ENCODE data around the gene GNG12.
A peak's percentile ranks its signal among the peaks of the same experiment; 100 is the strongest.
"Not testable (repeated sequence)": the region's sequence is repeated elsewhere in the genome, so short reads cannot be mapped to it uniquely, and the experiment has no call there.

GNG12 gene

DNA sequence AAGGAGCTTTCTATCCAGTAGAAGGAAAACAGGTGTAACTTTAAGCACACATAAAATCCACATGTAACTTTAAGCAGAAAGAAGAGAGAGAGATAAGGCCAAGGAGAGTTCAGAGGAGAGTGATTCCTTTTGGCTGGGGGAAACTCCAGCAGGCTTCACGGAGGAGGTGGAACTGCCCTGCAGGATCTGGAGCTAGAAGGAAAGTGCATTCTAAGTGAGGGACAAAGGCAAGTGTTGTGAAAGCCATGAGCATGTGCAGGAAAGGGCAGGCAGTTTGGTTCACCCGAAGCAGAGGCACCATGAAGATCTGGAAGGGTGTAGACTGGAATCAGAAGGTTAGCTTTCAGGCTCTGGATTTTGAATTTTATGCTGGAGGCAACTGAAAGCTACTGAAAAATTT lies 101.9 kb downstream of the GNG12 start:
- no peak for DNase-seq (ENCODE audit: low spot score)

DNA sequence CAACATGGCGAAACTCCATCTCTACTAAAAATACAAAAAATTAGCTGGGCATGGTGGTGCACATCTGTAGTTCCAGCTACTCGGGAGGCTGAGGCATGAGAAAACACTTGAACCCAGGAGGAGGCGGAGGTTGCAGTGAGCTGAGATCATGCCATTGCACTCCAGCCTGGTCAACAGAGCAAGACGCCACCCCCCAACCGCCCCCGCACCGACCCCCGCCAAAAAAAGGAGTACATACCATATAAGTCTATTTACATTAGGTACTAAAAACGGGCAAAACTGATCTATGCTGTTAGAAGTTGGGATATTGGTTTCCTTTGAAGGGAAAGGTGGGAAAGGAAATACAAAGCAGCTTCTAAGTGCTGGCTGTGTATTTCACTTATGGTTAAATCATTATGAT lies 103.0 kb downstream of the GNG12 start:
- not testable (repeated sequence) for DNase-seq (ENCODE audit: low spot score)

DNA sequence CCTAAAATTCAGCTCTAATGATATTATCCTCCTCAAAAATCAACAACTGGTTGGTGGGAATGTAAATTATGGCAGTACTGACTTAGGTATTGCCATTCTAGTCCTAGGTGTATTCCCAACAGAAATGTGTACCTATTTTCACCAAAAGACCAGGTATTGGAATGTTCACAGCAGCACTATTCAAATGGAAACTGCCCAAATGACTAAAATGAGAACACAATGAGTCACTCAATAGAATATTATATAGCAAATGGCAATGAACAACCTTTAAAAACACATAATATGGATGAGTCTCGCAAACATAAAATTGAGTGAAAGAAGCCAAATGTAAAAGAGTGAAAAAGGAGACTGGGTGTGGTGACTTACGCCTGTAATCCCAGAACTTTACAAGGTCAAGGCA lies 103.4 kb downstream of the GNG12 start:
- DNase-seq (ENCODE audit: low spot score), result no peak

DNA sequence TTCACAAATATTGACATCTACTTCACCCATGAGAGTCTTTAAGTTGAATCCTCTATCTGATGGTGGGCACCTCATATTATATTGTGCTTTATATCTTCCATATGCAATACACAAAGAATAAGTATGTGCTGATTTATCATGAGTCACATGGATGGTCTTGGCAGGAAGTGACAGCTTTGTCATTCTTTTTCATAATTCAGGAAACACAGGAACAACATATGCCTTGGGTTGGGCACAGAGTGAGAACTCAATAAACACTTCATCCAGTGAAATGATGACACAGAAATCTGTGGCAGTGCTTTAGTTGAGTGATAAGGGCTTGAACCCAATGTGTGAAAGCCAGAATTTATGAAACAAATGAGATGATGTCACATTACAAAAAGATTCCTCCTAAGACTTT lies 107.0 kb downstream of the GNG12 start:
- DNase-seq (ENCODE audit: low spot score), result no peak

DNA sequence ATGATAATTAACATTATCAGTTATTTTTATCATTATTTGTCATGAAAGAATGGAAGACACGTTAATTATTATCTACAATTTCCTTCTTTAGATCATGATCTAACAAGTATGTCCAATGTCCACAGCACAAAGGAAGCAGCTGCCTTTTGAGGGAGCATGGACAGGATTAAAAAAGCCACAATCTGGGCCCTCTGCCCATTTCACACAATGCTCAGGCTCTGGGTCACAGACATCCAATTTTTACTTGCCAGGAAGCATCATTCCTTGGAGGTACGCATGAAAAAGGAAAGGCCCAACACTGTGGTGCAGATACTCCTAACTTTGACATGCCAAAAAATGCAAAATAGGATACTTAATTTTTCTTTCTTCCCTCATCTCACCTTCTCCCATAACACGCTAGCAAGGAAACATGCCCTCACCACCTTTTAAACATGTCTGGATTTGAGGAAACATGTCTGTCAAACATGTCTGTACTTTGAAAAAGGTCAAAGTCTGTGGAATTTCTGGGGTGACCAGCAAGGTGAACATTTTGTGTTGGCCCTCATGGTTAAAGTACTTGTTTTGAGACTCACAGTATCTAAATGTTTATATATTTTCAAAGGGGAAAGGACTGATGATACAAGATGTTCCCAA lies 108.2 kb downstream of the GNG12 start:
- peak; percentile 83 for DNase-seq (ENCODE audit: low spot score)

DNA sequence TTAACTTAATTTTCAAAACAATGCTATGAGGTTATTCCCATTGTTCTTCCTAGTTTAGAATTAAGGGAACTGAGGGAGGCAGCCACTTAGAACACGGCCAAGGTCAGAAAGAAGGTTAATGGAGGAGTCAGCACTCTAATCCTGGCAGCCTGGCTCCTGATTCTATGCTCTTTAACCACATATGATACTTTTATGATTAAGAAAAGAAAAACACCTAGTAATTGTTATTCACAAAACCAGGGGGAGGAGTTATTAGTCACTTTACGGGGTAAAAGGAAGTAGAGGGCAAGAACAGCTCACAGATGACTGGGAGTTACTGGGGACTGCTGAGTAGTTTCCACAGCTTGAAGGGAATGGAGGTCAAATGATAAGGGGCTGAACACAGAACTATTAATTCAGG lies 109.6 kb downstream of the GNG12 start:
- peak; percentile 53 for DNase-seq (ENCODE audit: low spot score)

DNA sequence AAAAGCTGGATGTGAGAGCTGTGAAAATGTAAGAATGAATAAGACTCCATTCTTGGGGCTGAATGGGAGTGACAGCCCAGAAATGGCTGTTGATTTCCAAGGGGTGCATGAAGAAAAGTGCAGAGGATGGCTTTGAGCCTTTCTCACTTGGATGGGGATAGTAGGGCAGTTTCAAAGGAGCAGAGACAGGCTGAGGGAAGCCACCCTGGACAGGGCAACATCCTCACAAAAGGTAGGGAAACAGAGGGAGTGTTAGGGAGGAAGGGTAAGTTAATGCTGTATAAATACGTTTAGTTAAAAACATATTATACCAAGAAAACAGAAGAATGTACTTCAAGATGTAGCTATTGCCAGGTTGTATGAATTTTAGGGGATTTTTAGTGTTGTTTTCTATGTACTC lies 110.1 kb downstream of the GNG12 start:
- no peak for DNase-seq (ENCODE audit: low spot score)

DNA sequence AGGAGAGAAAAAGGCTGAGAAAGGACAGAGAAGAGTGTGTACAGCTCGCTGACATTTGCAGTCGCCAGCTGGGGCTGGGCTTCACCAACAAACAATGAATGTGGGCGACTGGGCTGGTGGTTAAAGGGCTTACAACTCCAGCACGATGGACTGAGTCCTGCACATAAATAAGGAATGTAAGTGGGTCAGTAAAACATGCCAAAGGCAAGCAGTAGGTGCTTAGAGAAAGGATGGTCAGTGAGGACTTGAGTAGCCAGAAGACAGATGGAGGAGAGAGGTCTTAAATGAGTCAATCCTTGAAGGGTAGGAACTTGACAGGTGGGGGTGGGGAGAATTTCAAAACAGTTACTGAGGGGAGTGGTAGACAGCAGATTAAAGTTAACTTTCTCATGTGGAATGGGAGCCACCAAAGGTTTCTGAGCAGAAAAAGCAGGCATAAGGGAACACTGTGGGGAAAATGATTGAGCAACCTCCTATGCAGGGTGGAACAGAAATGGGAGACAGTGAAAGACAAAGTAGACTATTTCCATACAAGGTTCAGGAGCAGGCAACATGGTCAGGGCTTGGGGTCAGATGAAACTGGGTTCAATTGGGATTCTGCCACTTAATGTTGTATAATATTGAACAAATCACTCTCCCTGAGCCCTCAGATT lies 110.8 kb downstream of the GNG12 start:
- no peak for DNase-seq (ENCODE audit: low spot score)

DNA sequence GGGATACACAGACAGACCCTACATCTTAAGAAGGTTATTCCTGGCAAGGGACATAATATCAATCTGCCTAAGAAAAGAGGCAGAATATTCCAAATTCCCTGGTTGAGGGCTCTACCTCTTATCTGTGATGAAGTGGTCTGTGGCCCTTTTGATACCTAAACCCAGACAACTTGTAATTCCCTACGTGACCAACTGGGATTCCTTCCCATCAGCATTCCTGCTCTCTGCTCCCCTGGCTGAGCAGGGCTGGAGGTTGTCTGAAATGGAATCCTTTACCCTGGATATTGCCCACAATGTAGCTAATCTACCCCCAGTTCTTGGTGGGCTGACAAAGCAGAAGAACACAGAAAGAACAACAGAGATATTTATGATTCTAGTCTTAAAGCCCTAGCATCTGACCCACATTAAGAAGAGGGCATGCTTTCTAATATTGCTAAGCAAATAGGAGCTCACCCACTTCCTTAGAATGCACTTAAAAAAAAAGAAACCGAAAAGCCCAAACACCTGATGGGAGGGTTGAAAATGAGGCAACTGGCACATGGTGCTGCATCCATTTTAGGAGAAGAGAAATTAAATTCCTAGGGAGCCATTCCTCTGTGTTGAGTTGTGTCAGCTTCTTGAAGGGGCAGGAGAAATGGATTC lies 111.5 kb downstream of the GNG12 start:
- DNase-seq (ENCODE audit: low spot score), result no peak

DNA sequence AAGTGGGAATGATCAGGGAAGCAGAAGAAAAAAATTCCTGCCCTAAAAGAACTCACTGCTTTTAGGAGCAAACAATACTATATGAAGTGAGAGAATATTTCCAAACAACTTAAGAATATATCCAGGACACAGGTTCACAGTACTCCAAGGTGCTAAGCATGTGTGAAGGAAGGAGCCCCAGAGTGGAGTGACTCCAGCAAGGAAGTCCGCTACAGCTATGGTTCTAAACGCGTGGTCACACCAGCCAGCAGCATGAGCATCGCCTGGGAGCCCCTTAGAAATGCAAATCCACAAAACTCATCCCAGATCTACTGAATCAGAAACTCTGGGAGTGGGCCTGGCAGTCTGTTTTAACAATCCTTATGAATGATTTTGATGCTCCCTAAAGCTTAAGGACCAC lies 112.2 kb downstream of the GNG12 start:
- no peak for DNase-seq (ENCODE audit: low spot score)

DNA sequence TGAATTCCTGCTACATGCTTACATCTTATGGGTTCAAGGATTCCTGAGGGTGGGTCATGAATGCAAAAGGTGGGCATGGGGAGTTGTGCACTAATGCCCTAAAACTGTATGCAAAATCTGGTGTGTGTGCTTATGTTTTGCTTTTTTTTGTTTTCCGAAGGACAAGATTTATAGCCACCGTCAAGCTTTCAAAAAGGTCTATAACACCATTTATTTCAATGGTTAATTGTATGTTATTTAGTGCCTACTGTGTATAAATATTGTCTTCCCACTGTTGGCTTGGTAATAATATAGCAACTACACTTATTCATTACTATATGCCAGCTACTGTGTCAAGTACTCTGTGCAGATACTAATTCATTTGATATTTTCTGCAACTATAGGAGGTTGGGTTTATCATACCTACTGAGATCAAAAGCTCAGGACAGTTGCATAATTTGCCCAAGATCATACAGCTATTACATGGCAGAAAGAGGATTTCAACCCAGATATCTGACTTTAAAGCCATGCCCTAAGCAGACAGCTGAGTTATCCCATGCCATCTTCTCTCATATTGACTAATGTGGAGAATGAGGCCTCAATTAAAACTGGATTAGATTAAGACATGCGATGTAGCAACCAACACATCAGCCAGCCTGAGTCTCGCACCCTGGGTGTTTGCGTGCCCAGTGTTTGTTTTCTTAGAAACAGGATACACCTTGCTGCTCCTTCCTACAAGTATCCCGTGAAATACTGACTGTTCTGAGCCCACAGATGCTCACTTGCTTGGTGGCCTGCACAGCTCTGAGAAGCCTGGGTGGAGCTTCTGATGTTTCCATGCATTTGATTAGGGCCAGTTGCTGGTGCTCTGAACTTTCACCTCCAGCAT lies 113.7 kb downstream of the GNG12 start:
- no peak for DNase-seq (ENCODE audit: low spot score)

DNA sequence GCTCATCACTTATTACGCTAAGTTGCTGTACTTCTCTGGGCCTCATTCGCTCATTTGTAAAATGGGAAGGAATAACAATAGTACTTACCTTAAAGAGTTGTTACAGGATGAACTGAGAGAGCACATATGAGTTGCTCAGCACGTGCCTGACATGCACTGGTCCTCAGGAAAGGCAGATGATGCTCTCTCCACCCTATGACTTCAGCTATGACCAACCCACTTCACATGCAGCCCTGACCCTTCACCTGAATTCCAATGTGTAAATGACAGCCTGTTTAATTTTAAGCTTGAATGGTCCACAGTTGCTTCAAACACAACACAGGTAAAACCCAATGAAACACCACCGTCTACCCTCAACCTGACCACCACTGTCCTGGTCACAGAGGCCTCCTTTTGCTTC lies 115.4 kb downstream of the GNG12 start:
- DNase-seq (ENCODE audit: low spot score), result peak; percentile 67

DNA sequence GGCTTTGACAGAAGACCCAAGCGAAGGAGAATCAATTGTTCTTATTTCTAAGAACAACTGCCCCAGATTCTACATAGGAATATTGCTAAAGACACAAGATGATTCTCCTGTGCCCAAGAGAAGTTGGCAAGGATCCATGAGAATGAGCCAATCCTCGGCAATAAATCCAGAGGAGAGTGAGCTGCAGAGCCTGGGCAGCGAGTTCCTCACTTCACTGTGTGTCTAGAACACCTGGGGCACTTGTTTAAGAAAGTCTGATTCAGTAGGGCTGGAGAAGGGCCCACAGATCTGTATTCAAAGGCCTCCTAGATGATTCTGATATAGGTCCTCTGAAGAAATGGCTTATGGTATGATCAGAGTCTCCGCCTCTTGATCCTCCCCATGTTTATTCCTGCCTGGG lies 116.5 kb downstream of the GNG12 start:
- DNase-seq (ENCODE audit: low spot score), result peak; percentile 83

DNA sequence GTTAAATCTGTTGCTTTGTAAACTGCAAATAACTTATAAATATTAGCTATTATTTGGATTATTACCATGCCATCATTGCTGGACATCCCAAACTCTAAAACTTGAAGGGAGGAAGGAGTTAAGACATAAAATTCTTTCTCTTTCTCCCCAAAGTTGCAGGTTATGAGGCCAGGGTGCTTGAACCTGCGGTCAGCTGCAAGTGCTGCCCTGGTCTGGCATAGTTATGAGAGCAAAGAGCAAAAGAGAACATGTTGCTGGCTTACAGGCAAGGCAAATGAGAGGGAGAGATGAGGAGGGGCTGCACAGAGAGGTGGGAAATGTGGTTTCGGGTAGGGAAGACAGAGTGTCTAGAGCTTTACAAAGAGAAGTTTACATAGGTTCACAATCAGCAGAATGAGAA lies 117.4 kb downstream of the GNG12 start:
- DNase-seq (ENCODE audit: low spot score), result no peak

DNA sequence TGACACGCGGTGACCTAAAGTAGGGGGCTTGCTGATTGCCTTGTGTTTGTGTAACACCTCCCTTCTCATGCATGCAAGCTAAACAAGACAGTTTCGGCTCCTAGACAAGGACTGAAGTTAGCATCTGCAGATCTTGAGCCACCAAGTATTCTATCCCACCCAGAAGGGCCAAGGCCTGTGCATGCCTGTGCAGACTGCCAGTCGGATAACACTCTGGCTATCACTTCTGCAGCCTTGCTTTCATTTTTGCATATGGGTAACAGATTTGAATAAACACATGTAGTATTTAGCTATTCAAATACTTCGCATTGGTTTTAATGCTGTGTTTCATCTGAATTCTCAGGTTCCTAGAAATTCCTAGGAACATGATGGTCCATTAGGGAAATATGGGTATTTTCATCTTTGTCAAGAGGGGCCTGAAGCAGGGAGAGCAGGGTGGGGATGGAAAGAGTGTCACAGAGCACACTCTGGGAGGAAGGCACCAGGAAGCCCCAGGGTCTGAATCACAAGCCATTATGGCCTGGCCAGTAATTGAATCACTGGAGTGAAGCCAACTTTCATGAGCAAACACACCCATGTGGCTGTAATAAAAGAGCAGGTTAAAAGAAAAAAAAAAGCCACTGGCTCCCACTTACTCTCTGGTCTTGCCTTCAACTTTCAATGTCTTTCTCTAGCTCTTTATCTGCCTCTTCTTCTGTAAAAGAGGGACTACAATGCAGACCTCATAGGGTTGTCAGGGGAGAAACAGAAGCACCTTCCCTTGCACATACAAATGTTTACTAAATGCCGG lies 120.0 kb downstream of the GNG12 start:
- DNase-seq (ENCODE audit: low spot score), result peak; percentile 94

DNA sequence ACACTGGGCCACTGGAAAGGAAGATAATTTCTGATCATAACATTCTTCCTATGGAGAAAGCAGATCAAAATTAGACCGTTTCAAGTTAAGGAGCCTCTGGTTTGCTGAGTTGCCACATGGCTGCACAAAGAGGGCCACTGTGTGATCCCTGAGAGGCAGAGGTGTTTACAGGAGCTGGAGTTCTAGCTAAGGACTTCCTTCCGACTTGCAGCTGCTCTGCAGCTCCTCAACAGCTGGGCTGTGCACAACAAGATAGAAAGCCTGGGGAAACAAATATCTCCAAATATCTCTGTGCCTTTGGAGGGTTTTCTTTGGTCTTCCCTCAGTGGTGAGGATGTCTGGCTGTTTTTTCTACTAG lies 121.4 kb downstream of the GNG12 start:
- no peak for DNase-seq (ENCODE audit: low spot score)

DNA sequence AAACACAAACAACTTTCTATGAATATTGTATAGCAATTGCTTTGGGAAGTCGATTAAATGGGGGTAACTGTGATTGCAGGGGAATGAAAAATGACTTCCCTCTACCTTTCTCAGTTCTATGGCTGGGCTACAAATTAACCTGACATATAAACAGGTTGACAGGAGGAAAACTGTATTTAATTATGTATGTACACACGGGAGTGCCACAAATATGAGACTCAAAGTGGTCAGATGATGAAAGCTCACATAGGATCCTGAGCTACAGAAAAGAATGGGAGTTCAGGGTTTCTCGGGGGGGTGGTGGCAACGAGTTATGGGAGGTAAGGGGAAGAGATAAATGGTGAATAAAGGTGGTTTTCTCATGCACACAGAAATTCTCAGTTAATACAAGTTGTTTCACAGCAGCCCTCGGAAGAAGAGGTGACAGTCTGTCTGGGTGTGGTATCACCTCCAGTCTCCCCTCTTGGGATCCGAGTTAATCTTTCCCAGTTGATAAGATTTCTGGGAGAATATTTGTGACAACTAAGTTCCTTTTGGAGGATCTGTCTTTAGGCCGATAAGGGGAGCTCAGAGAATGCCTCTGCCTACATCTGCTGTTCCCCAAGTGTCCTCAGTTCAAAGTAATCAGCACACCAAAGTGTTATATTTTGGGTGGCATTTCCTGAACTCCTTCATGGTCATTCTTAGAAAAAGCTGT lies 122.0 kb downstream of the GNG12 start:
- DNase-seq (ENCODE audit: low spot score), result no peak

DNA sequence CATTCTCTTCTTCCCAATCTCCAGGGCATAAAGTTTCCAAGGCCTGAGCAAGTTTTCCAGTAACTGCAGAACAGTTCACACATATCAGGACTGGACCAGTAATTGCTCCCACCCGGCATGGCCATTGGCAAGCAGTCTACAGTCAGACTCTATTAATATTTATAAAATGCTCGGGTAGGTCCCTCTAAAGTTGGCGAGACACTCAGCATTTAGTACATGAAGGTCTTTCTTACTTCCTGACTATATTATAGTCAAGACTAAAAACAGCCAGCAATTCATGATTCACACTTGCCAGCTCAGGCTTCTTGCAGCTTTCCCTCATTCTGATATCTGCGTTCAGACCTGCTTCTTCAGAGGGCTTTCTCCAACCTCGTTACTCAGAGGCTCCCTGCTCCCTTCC lies 122.8 kb downstream of the GNG12 start:
- DNase-seq (ENCODE audit: low spot score), result no peak

DNA sequence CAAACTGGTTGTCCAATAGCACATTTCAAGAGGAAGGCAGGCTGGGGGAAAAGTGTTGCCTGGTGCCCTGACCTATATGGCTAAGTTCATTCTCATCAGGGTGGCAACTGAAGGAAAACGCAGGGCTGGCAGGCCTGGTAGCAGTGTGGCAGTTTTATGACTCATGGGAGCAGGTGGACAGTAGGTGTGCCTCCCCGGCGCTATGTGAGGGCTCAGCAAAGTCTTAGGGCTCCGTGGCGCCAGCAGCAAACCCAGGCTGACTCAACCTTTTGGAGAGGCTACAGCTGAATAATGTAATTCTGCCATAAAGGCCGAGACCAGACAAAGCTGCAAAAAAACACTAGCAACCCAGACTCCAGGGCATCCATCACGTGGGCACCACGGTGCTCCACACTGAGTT lies 124.7 kb downstream of the GNG12 start:
- no peak for DNase-seq (ENCODE audit: low spot score)

DNA sequence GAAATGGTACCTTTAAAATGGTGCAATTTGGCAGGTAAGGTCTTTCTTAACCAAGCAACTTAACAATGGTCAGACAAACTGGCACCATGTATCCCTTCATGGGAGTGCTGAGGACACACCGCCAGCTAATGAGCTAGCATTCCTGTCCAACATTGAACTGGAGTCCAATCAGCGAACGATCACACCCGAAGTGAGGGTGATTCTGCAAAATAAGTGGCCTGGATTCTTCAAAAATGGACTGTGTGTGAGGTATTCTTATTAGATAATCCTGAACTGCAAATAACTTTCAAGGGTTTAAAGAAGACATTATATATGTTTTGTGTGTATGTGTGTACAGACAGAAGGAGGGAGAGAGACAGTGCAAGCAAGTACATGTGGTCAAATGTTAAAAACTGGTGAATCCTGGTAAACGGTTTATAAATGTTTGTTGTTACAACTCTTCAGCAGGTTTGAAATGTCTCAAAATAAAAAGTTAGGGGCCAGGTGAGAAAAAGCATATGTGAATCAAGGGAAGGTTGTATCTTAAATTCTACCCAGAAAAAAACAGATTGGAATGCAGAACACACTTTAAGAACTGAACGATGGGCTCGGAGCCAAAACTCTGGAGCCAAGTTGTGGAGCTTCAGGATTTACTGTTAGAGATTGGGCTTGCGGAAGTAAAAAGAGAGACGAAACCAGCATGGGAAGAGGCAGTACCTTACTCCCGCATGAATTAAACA lies 127.4 kb downstream of the GNG12 start:
- no peak for DNase-seq (ENCODE audit: low spot score)

DNA sequence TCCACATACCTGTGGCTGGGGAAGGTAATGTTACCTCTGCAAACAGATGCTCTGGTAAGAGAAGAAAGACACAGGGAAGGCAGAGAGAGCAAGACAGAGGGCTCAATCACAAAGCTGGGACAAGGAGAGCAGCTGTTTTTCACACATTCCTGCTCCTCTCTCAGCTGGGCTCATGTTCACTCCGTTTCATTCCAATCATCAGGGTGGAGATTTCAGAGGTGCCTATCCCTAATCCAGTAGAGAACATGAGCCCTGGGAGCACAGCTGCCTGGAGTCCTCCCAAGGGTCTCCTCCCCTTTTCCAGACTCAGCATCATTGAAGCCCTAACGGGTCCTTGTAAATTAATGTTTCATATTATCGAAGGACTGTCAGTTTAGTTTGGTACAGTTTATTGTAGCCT lies 128.9 kb downstream of the GNG12 start:
- DNase-seq (ENCODE audit: low spot score), result no peak

Data from LoVo (cell line).